ENCODE results near the gene AGAP1.

The AGAP1 gene

DNA sequence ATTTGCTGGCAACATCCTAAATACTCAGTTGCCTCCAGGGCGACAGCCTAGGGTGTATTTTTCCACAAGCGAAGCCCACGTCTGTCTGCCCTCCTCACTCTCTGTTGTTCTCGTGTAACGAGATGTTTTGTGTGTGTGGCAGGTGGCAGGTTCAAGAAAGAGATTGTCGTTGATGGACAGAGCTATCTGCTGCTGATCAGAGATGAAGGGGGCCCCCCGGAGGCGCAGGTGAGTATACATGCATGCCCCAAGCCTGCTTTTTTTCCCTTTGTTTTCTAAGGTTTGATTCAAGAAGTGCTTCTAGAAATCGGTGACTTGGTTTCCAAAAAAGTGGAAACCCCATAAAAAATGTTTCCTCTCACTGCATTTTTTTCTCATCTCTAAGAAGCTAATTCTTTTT lies 247.0 kb downstream of the AGAP1 start:
- TF ChIP-seq, protein P1, sequence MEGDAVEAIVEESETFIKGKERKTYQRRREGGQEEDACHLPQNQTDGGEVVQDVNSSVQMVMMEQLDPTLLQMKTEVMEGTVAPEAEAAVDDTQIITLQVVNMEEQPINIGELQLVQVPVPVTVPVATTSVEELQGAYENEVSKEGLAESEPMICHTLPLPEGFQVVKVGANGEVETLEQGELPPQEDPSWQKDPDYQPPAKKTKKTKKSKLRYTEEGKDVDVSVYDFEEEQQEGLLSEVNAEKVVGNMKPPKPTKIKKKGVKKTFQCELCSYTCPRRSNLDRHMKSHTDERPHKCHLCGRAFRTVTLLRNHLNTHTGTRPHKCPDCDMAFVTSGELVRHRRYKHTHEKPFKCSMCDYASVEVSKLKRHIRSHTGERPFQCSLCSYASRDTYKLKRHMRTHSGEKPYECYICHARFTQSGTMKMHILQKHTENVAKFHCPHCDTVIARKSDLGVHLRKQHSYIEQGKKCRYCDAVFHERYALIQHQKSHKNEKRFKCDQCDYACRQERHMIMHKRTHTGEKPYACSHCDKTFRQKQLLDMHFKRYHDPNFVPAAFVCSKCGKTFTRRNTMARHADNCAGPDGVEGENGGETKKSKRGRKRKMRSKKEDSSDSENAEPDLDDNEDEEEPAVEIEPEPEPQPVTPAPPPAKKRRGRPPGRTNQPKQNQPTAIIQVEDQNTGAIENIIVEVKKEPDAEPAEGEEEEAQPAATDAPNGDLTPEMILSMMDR (IDR thresholded peaks at IDR 0.05), result peak; percentile 32; the same call in 1 of the 2 replicates

DNA sequence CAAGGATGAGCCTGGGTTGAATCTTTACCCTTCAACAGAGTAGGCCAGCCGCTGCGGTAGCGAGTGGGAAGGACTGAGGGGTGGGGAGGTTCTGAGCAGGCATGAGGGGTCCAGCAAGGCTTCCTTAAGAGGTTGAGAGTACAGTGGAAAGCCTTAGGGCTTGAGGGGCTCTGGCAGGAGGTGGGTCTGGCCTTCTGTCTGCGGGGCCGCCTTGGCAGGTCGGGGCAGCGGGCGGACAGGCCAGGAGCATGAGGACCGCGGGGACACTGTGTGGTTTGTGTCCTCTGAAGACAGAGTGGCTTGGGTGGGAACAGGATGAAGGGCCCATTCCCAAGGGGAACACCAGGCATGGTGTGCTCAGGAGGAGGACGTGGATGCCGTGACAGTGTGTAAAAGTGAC lies 250.3 kb downstream of the AGAP1 start:
- TF ChIP-seq, protein P1 (IDR thresholded peaks at IDR 0.05), result no peak

DNA sequence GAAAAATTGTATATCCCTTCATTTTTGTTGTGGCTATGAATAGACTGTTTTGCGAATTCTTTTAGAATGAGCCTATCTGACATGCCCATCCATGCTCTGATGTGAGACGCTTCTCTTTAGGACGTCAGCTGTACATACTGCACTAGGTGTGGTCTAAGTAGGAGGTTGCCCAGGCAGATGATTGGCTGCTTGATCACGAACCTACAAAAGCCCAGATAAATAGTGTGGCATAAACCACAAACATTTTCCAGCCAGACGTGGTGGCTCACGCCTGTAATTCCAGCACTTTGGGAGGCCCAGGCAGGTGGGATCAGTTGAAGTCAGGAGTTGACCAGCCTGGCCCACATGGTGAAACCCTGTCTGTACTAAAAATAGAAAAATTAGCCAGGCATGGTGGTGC lies 251.8 kb downstream of the AGAP1 start:
- TF ChIP-seq, protein P1 (IDR thresholded peaks at IDR 0.05), result no peak

DNA sequence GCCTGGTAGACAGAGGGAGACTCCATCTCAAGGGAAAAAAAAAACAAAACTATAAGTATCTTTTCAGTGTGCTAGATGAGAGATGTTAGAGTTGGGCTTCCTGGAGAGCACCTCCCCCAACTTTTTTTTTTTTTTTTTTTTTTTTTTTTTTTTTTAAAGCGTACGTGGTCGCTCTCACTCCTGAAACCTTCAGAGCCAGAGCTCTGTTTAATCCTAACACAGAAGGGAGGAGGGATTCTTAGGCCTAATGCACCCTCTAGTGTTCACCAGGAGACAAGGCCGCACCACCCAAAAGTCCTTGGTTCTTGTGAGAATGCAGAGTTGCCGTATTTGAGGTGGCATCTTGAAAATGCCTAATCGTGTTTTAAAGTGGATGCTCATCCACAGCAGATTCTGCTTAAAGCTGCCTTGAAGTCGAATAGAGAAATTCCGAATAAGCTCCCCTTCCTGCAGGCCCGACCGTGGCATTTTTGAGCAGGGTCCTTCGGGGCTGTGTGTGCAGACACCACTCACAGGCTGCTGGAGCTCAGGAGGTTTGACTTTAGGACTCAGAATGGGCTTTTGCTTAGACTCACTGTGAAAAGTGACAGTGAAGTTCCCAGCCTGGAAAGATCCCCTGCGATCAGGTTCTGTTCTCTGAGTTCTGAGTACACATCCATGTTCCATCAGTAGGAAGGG lies 252.6 kb downstream of the AGAP1 start:
- TF ChIP-seq, protein P1 (IDR thresholded peaks at IDR 0.05), result peak; percentile 66

DNA sequence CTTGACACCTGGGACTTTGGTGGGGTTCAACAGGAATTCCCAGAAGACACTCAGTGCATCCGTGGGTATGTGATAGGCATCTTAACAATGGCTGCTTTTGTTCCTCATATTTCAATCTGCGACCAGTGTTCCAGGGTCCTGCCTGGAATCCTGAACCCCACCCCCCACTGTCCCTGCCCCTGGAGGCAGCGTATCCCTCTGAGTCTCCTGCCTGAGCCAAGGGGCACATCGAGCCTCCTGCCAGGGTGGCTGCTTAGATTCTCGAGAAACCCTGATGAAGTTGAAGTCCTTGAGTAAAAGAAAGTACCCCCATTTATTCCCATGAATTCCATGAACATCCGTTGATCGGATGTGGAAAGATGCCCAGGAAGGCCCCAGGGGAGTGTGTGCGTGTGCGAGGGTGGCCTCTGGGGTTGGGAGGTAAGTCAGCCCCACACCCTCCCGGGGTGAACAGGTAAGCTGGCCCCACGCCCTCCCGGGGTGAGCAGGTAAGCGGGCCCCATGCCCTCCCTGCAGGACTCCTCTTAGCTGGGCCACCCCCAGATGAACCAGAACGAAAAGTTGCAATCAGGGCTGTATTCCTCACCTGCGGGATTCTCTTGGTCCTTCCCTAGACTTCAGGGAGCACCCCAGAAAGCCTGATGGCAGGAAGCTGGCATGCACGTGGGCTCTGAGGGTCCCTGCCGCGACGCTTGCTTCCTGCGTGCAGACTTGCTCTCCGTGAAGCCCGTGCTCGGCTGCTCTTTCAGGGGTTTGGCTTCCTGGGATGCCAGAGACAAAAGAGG lies 253.3 kb downstream of the AGAP1 start:
- TF ChIP-seq, protein P1 (IDR thresholded peaks at IDR 0.05), result no peak

DNA sequence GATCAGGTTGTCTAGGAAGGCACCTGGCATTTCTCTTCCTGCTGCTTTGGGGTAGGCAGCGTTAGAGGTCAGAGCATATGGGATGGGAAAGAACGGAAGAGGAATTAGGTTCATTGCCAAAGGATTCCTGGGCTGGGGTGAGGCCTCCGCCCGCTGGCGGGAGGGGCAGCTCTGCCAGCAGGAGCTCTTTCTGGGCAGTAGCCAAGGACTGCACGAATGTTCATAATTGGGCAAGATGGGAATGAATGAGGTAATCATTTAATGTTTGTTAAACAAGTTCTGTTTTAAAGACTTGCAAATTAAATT lies 253.9 kb downstream of the AGAP1 start:
- TF ChIP-seq, protein P1 (IDR thresholded peaks at IDR 0.05), result no peak

DNA sequence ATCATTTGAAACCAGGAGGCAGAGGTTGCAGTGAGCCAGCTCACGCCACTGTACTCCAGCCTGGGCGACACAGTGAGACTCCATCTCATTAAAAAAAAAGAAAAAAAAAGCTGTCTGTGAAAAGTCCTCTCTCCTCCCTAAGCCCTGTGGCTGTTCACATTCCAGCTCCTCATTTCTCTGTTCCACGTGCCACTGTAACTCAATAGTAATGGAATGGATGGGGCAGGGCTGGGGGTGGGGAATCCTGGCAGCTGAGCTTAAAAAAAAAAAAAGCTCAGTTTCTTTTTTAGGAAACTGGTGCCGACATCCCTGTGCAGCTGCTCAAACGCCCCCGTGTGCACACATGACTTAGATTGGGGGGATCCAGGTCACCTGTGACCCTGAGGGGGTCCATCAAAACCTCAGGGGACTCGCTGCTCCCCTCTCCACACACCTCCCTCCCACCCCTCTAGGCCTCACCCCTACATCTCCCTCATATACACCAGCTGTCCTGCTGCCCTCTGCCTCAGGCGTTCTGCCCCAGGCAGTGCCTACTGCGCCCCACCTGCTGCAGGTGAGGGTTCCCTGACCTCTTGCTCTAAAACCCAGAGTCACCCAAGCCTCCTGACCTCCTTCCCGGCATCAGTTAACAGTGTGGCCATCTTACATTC lies 255.4 kb downstream of the AGAP1 start:
- TF ChIP-seq, protein P1 (IDR thresholded peaks at IDR 0.05), result no peak

All from LNCAP (cell line).